HG02938 (cell line): ENCODE data around the gene PAQR9.
A peak's percentile ranks its signal among the peaks of the same experiment; 100 is the strongest.
"Not testable (repeated sequence)": the region's sequence is repeated elsewhere in the genome, so short reads cannot be mapped to it uniquely, and the experiment has no call there.

Experiments
- ATAC-seq: cut with Tn5 transposase; IDR thresholded peaks from one replicate; pipeline ENCODE4 v1.9.1; 2021; ENCODE audit warnings: mild to moderate bottlenecking, moderate library complexity; ENCODE audit not compliant: unreplicated experiment

Gene PAQR9, protein sequence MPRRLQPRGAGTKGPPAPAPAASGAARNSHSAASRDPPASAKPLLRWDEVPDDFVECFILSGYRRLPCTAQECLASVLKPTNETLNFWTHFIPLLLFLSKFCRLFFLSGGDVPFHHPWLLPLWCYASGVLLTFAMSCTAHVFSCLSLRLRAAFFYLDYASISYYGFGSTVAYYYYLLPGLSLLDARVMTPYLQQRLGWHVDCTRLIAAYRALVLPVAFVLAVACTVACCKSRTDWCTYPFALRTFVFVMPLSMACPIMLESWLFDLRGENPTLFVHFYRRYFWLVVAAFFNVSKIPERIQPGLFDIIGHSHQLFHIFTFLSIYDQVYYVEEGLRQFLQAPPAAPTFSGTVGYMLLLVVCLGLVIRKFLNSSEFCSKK

DNA sequence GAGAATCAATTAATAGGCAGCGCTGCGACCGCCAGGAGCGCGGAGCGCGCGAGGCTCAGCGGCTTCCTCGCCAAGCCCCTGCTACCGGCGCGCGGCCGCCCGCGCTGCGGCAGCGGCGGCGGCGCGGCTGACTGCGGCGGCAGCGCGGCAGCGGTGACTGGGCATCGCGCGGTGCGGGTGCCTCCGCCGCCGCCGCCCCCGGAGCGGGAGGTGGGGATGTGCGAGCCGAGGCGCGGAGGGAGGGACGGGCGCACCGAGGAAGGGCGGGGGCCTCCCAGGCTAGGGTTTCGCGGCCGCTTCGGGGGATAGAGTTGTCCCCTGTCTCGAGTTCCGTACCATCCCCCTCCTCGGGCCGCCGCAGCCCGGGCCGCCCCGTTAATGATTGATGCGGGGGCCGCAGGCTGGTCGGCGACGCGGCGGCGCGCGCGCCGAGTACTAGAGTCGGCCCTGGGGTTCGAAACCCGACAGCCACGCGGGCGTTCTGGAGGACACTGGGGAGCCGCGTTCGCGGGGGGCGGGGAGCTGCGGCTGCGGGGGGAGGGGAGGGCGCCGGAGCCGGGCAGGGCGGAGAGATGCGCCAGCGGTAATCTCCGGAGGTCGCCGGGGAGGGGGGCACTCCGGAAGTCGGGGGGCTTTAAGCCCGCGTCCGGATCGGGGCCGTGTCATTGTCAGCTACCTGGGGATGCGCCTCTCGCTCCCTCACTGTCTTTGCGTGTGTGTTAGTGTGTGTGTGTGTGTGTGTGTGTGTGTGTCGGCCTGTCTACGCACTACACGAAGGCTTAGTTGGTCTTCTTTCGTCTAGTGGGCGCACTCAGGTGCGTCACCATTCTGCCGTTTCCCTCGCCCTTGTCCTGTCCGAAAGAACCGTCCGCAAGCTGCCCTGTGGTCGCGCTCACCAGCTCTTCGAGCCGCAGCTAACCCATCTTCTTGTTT lies at the start of gene PAQR9:
PAQR9 (minus strand) TSS at position 159 of the 933 bp plus-strand sequence. CDS start 338 bp downstream, outside the sequence.
- no peak for ATAC-seq

DNA sequence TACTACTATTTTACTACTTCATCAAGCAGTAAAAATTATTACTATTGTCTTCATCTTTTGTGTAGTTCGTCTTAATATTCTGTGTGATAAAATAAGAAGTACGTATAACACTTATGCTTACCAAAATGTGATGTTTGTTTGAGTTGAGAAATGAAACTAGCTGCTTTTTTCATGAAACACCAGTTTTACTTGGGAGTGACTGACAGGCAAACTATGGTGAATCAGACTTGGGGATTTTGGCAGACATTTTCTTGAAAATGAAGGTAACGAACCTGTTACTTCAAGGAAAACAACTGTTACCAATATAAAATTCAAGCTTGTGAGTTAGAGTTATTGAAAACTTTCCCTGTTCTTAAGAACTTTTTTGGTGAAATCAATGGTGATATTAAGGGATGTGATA lies 48.2 kb upstream of the PAQR9 start:
- no peak for ATAC-seq

DNA sequence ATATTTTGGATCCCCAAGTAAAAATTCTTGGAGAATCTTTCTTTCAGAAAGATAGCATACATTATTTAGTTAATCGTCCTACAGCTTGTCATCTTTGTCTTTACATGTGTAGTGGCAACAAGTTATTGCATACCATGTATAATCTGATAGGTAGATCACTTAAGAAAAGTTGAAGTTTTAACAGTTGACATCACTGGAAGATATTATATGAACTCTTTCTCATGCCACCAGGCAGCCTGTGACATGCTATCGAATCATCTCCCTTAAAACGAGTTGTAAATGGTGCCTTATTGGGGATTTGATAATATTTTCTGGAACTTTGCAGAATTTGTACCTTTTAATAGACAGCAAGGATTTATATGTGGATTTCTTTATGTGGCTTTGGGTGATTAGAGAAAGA lies 46.5 kb upstream of the PAQR9 start:
- ATAC-seq, result no peak

DNA sequence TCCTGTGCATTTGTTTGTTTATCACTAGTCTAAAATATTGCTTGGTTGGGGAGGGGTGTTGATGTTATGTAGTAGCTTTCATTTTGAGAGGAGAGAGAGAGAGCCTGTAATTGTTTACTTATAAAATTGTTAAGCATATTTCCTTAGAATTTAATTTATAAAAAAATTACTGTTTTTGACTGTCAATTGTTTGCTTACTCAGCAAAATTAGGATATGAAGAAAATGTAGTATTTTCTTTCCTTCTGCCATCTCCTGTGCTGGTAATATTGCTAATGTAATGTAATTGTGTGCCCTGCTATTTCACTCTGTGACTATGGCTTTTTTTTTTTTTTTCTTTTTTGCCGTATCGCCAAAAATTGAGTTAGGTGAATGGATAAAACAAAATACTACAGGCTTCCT lies 41.3 kb upstream of the PAQR9 start:
- ATAC-seq, result no peak

DNA sequence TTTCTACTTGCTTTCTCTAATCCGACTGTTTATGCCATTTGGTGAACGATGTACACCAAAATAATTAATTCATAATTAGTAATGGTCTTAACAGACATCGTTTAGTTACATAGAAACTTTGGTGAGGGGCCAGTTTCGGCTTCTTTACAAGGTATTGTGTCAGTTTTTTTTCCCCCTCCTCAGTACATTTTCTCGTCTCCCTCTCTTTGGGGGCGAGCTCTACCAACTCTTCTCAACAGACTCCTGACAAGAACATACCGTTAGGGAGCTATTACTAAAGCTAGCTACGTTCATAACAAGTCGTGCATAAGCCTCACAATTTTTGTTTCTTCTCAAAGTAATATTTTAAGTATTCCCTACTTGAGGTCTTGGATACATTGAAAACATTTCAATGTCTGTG lies 39.3 kb upstream of the PAQR9 start:
- ATAC-seq, result no peak

DNA sequence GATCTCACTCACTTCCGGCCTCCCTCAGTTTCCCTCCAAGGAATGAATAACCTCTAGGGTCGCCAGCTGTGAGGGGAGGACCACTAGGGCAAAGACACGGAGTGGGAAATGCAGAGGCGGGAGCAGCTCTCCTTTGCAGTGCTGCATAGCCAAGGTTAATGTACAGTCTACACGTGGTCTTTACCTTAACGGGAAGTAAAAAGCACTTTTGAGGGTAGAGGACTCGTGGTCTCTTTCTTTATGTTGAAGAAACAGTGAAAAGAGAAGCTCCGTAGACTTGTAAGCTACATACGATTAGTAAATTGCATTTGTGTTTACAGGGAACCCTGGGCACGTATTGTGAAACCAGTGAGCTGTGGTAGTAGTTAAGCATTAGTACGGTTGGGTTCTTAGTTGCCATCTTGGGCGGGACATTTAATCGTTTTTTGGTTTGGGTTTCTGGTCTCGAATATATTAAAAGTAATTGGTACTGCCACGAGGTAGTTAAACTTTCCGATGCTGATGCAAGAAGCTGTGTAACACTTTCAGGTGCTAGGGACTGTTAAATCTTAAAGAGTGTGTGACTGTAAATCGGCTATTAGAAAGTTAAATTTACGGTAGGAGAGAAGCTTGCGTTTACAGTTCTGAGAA lies 38.7 kb upstream of the PAQR9 start:
- peak; percentile 42 for ATAC-seq

DNA sequence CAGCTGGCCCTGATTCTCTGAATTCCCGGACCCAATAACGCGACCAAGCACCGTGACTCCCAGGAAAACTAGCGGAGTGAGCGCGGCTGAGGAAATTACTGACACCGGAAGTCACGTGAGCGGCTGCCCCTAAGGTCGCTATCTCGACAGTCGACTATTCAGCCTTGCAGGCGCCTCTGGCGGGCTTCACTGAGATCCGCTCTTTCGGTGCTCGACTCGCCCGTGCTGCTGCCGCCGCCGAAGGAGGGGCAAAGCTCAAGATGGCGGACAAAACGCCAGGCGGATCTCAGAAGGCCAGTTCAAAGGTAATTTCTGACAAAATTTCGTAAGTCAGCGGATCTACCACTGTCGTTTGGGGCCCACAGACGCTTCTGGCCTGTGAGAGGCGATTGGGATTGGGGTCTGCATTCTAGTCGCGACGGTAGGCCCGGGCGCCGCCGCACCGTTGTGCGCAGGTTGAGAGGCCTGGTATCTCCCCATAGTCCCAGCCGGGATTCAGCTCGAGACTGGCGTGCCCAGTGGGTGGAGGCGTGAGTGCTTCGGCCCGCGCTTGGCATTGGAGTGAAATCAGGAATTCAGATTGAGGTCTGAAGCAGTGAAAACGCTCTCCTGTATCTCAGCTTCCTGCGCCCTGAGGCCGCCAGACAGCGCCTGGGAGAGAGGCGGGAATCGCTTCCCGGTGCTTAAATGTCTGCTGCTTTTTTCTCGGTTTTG lies 38.1 kb upstream of the PAQR9 start, which contains the start of gene U2SURP:
U2SURP (plus strand) TSS at position 202 of the 714 bp plus-strand sequence; CDS start at position 261, 59 bp downstream.
- peak; percentile 77 for ATAC-seq

DNA sequence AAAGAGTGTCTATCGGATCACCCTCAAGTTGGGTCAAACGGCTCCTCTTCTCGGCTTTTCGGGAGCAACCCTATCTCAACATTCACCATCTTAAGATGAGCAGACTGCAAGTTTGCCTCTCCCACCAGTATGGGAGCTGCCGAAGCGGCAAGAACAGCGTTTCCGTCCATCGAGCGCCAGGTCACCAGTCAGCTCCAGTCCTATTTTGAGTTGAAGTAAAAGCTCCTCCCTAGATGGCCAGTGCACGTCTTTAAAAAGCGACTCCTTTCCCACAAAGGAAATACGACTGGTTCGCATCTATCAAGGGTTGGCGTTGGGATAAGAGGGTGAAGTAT lies 37.5 kb upstream of the PAQR9 start:
- ATAC-seq, result peak; percentile 77

DNA sequence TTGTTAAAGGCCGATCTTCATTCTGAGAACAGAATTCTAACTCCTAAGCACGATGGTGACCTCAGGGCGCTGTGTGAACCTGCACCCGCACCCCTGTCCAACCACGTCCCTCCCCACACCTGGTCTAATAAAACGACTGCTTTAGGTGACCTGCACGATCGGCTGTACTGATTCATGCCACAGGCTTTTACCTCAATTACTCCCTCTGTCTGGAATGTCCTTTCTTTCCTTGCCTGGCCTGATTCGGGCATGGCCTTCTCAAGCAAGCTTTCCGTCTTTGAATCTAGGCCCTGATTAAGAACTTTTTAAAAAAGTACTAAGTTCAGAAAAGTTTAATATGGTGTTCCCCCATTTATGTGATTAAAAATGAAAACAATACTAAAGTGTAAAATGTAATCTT lies 37.1 kb upstream of the PAQR9 start:
- no peak for ATAC-seq

DNA sequence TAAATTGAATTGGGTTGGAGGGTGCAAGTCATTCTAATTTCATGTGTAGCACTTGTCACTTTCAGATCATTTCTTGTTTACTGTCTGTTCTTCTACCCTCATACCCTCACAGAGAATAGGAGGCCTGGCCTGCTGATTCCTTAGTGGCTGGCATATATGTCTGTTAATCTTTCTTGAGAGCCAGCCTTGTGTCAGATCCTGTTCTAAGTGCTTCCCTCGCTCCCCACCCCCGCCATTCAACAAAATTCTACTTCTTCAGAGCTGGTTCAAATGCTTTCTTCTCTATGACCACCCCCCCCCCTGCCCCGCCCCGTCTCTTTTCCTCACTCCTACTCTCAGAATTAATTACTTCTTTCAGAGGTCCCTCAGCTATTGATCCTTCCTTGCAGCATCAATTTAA lies 36.4 kb upstream of the PAQR9 start:
- ATAC-seq, result no peak

DNA sequence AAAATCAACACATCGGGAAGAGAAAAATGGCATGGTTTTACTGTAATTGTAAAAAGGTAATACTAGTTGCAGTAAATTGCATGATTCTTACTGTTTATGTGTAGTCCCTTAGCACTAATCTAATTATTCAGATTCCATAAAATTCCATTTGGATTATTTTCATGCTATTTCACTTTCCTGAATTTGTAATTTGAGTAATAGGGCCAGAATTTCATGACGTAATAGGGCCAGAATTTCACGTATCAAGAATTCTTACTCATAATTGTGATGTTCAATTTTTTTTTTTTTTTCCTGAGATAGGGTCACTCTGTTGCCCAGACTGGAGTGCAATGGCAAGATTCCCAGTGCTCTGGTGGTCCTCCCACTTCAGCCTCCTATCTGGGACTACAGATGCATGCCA lies 35.0 kb upstream of the PAQR9 start:
- ATAC-seq, result no peak

DNA sequence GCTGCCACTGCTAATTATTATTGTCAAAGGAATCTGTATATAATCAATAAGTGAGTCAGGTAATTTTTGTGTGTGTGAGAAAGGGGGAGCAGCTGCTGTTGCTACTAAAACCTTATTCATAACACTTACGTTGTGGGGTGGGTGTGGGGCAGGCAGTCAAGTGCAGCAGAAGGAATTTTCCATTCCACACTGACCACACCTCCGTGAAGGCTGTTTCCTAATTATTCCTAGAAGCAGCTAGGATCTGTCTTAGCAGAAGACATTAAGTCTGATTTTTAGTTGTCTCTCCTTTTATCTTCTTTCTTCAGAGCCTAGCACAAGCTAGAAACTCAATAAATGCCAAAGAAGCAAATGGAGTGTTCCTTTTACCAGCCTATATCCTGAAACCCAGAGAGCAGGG lies 33.9 kb upstream of the PAQR9 start:
- no peak for ATAC-seq

DNA sequence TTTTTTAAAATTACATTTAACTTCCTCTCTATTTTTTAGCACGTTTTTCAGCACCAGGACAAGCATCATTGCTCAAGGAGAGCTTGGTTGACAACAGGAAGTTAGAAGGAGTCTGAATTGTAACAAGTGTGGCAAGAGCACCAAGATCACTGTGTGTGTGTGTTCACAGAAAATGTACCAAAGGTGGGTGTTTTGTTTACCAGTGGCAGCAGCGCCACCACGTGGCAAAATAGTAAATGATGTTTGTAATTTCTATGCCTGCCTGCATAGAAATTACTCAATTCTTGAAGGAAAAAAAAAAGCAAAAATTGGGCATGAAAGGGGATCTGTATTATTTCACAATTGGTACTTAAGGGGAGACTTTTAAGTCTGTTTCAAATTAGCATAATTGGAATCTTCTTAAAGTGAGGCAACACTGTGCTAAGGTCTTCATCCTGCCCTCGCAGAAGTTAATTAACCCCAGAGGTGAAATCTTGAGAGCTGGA lies 30.5 kb upstream of the PAQR9 start:
- ATAC-seq, result peak; percentile 91

DNA sequence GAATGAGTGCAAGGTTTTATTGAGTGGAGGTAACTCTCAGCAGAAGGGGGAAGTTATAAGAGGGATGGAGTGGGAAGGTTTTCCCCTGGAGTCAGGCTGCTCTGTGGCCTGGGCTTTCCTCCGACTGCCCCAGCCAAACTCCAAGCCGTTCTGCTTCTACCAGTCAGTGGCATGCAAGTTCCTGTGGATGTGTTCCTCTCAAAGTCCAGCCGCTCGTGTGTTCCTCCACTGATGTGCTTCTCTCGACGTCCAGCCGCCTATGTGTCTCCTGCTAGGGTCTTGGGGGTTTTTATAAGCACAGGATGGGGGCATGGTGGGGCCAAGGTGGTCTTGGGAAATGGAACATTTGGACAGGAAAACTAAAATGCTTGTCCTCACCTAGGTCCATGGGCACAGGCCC lies 28.8 kb upstream of the PAQR9 start:
- no peak for ATAC-seq

DNA sequence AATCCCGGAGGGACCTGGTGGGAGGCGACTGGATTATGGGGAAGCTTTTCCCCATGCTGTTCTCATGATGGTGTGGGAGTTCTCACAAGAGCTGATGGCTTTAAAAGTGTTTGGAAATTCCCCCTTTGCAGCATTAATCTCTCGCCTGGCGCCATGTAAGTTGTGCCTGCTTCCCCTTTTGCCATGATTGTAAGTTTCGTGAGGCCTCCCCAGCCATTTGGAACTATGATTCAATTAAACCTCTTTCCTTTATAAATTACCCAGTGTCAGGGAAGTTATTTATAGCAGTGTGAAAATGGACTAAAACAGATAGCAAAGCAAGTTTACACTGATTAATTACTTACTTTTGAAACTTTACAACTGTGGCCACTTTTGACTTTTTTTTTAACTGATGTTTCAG lies 27.2 kb upstream of the PAQR9 start:
- ATAC-seq, result no peak

DNA sequence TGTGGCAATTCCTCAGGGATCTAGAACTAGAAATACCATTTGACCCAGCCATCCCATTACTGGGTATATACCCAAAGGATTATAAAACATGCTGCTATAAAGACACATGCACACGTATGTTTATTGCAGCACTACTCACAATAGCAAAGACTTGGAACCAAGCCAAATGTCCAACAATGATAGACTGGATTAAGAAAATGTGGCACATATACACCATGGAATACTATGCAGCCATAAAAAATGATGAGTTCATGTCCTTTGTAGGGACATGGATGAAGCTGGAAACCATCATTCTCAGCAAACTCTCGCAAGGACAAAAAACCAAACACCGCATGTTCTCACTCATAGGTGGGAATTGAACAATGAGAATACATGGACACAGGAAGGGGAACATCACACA lies 25.4 kb upstream of the PAQR9 start:
- ATAC-seq, result not testable (repeated sequence)

DNA sequence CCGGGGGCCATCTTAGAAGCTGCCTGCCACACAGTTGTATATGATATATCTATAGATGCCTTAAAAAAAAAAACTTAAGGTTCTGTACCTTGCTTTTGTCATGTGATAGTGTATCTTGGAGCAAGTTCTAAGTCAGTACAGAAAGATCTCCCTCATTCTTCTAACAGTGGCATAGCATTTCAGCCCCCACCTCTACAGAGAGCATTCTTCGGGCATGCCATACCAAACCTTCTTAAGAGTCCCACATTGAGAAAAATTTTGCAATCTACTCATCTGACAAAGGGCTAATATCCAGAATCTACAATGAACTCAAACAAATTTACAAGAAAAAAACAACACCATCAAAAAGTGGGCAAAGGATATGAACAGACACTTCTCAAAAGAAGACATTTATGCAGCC lies 24.7 kb upstream of the PAQR9 start:
- ATAC-seq, result not testable (repeated sequence)

DNA sequence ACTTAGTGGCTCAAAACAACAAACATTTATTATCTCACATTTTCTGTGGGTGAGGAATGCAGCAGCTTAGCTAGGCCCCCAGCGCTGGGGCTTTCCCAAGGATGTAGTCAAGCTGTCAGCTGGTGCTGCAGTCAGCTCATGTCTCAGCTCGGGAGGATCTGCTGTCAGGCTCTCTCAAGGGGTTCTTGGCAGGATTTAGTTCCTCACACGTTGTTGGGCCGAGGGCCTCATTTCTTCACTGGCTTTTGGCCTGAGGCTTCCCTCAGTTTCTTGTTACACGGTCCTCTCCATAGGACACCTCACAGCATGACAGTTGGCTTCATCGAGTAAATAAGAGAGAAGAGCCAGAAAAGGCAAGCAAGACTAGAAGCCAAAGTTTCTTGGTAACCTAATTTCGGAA lies 24.2 kb upstream of the PAQR9 start:
- ATAC-seq, result no peak

DNA sequence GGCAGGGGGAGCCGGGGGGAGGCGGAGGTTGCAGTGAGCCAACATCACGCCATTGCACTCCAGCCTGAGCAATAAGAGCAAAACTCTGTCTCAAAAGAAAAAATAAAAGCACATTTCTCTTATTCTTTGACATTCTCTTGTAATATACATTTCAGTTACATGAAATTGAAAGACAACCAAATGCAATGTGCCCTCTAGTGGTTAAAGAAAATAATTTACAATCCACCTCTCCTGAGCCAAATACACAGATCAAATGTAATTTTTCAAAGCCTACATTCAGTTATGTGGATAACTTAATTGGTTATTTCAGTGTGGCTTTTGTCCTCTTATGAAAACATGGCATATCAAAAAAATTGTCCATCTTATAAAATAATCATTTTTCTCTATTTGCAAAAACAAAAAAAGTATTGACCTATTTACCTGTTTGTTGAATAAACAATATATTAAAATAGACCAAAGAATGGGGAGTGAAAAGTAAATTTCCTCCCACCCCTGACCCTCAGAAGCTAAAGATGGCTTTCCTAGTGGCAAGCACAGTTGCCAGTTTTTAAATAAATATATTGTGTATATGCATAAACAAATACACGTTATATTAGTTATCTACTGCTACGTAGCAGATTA lies 23.7 kb upstream of the PAQR9 start:
- peak; percentile 56 for ATAC-seq

DNA sequence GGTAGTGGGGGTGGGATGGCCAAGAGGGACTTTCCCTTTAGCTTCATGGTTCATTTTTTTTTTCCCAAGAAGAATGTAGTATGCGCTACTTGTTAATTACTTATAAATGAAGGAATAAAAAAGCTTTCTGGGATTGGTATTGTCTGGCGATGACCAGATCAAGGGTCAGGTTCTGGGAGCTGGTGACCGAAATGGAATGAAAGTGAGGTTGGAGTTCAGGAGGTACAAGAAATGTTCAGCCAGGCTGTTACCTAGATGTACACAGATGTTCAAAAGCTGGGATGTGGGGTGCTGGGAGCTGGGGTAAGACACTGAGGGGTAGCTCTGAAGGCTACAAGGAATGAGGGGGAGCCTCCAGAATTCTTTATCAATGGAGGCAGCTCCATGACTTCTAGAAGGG lies 20.8 kb upstream of the PAQR9 start:
- ATAC-seq, result no peak
